GM23248 (cell line): ENCODE measurements around the gene PDE6G. TPM values are rescaled to one million over a fixed set of nuclear protein-coding genes. Genes with fewer than 3 reads are reported as not detected.

Experiments used
- DNase-seq: peaks from one replicate; pipeline ENCODE4 v3.0.0-alpha.2; 2015
- H2AFZ ChIP-seq: fragments of 200-600 bp; sonication (generic); 2 replicates; pipeline ENCODE4 v1.6.1; 2016; ENCODE audit warnings: antibody characterized with exemption
- H3F3A ChIP-seq: fragments of 200-600 bp; sonication (generic); 2 replicates; pipeline ENCODE4 v1.6.1; 2016; ENCODE audit warnings: mild to moderate bottlenecking, antibody characterized with exemption, mixed run types; ENCODE audit not compliant: insufficient read depth
- H3K27ac ChIP-seq: fragments of 200-600 bp; sonication (generic); 2 replicates; pipeline ENCODE4 v1.5.1; 2016; ENCODE audit warnings: mild to moderate bottlenecking
- H3K27me3 ChIP-seq: fragments of 200-600 bp; sonication (generic); replicated peaks from 2 replicates; pipeline ENCODE4 v1.6.1; 2016; ENCODE audit warnings: mild to moderate bottlenecking; ENCODE audit not compliant: insufficient read depth
- H3K36me3 ChIP-seq: fragments of 200-600 bp; sonication (generic); 2 replicates; pipeline ENCODE4 v1.6.1; 2016; ENCODE audit warnings: low read depth, mild to moderate bottlenecking
- H3K4me1 ChIP-seq: fragments of 200-600 bp; sonication (generic); 2 replicates; pipeline ENCODE4 v1.6.1; 2016; ENCODE audit warnings: mild to moderate bottlenecking; ENCODE audit not compliant: insufficient read depth
- H3K4me2 ChIP-seq: fragments of 200-600 bp; sonication (generic); one replicate; pipeline ENCODE4 v1.6.1; 2016; ENCODE audit warnings: mild to moderate bottlenecking; ENCODE audit not compliant: unreplicated experiment
- H3K4me3 ChIP-seq: fragments of 200-600 bp; sonication (generic); 2 replicates; pipeline ENCODE4 v1.5.1; 2016; ENCODE audit warnings: mild to moderate bottlenecking
- H3K79me2 ChIP-seq: fragments of 200-600 bp; sonication (generic); 2 replicates; pipeline ENCODE4 v1.6.1; 2016; ENCODE audit warnings: mild to moderate bottlenecking; ENCODE audit not compliant: insufficient read depth
- H3K9ac ChIP-seq: fragments of 200-600 bp; sonication (generic); 2 replicates; pipeline ENCODE4 v1.6.1; 2016; ENCODE audit warnings: mild to moderate bottlenecking
- H3K9me2 ChIP-seq: fragments of 200-600 bp; sonication (generic); 2 replicates; pipeline ENCODE4 v1.6.1; 2016; ENCODE audit warnings: mixed run types, mild to moderate bottlenecking, moderate library complexity; ENCODE audit not compliant: insufficient read depth
- H3K9me3 ChIP-seq: fragments of 200-600 bp; sonication (generic); one replicate; pipeline ENCODE4 v1.6.1; 2017; ENCODE audit warnings: low read depth
- H4K20me1 ChIP-seq: fragments of 200-600 bp; sonication (generic); 2 replicates; pipeline ENCODE4 v1.6.0; 2016; ENCODE audit not compliant: insufficient read depth
- EZH2 ChIP-seq: fragments of 200-600 bp; sonication (generic); IDR thresholded peaks from 2 replicates; pipeline ENCODE4 v1.6.1; 2018; ENCODE audit warnings: antibody characterized with exemption, mild to moderate bottlenecking; ENCODE audit not compliant: insufficient read depth, poor library complexity, severe bottlenecking
- EZH2phosphoT487 ChIP-seq: fragments of 200-600 bp; sonication (generic); IDR thresholded peaks from 2 replicates; pipeline ENCODE4 v1.6.1; 2018; ENCODE audit warnings: antibody characterized with exemption, moderate library complexity, mild to moderate bottlenecking, low read depth; ENCODE audit not compliant: insufficient read depth
- WGBS, 2 experiments: methylation state at CpG; one replicate each; pipeline ENCODE4 v1.1.6; 2015 to 2017; ENCODE audit warnings: low lambda C conversion rate in 2 of 2, low coverage in 1 of 2; ENCODE audit errors: missing lambda C conversion rate in 2 of 2; 5-methylcytosine and 5-hydroxymethylcytosine counted together
- in situ Hi-C: fragments of 300-500 bp; cut with MboI; formaldehyde crosslinking; loops from 2 replicates; pipeline ENCODE4 v1.15.0; 2020
- polyA plus RNA-seq: library from polyadenylated mRNA; unstranded; fragments of >200 nt; fragmentation: Nextera tagmentation; extraction: Ambion mirVana; gene quantifications from 2 replicates; pipeline ENCODE4 v1.2.1, GENCODE V29; 2016
- total RNA-seq: library from RNA; depleted of rRNA; stranded (reverse); fragments of >200 nt; shearing (Covaris generic); gene quantifications from 2 replicates; pipeline ENCODE4 v1.2.3, GENCODE V29; 2014

The PDE6G gene
- total and polyA plus RNA-seq, 2 experiments from 2014 or later: not detected

- TF ChIP-seq EZH2 (no peak), EZH2phosphoT487 (no peak)
- no peaks in the 10 kb centered on the region for H3K9me2 ChIP-seq
- H3K9ac ChIP-seq: no peak overlapping the region
- DNase-seq: no peak
- no peaks in the 10 kb centered on the region for H3K9me3 ChIP-seq
- no peak overlapping the region for H3K4me2 ChIP-seq
- H2AFZ ChIP-seq: no peak overlapping the region
- no peak overlapping the region for H3K27ac ChIP-seq
- peaks cover 18% of the 10 kb centered on the region; the same call in 1 of the 2 replicates for H3K36me3 ChIP-seq
- H3F3A ChIP-seq: peaks cover 5% of the 10 kb centered on the region; the same call in 1 of the 2 replicates
- peaks cover 96% of the 10 kb centered on the region for H3K79me2 ChIP-seq
- H4K20me1 ChIP-seq: no peaks in the 10 kb centered on the region
- in situ Hi-C loops: no loop called here
- no peak overlapping the region for H3K4me3 ChIP-seq
- WGBS, 2 experiments: 91 to 92% methylated on average over 19 of the region's 19 CpGs
- H3K27me3 ChIP-seq: no peaks in the 10 kb centered on the region
- H3K4me1 ChIP-seq: no peaks in the 10 kb centered on the region
These were observed 38.5 kb upstream of the PDE6G start for GRCh38 chr17:81694810-81695209.

GRCh38 chr17:81693509-81694210 lies 37.3 kb upstream of the PDE6G start:
- no peak overlapping the region for H2AFZ ChIP-seq
- no peak for DNase-seq
- H3K79me2 ChIP-seq: peaks cover 96% of the 10 kb centered on the region
- TF ChIP-seq EZH2phosphoT487: no peak
- TF ChIP-seq EZH2: no peak
- H3F3A ChIP-seq: 0 out of 2 replicates have a peak, but pooled peaks cover 5% of the 10 kb centered on the region
- no peak overlapping the region for H3K9ac ChIP-seq
- H3K36me3 ChIP-seq: peaks cover 23% of the 10 kb centered on the region; the same call in 1 of the 2 replicates
- in situ Hi-C loops: no loop called here
- no peaks in the 10 kb centered on the region for H3K9me2 ChIP-seq
- H4K20me1 ChIP-seq: no peaks in the 10 kb centered on the region
- no peaks in the 10 kb centered on the region for H3K27me3 ChIP-seq
- WGBS, 2 experiments: 82 to 85% methylated on average over 17 to 35 of the region's 35 CpGs
- no peaks in the 10 kb centered on the region for H3K4me1 ChIP-seq
- H3K4me2 ChIP-seq: no peak overlapping the region
- no peak overlapping the region for H3K4me3 ChIP-seq
- H3K27ac ChIP-seq: no peak overlapping the region
- no peaks in the 10 kb centered on the region for H3K9me3 ChIP-seq

DNA sequence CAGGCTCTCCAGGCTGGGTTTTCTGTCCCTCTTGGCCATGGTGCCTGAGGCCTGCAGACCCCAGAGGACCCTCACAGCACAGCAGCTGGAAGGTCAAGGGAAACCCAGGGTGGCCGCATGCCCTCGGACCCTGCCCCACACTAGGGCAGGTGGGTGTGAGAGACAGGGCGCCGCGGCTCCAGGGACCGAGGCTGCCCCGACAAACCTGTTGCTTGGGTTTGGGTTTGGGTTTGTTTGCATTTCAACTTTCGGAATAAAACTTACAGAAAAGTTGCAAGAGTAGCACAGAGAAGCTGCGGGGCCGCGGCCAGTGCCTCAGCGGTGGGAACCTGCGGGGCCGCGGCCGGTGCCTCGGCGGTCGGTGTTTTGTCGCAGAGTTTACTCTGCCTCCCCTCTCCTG lies 35.3 kb upstream of the PDE6G start:
- no peak overlapping the region for H3K9ac ChIP-seq
- no peaks in the 10 kb centered on the region for H3F3A ChIP-seq
- no peaks in the 10 kb centered on the region for H4K20me1 ChIP-seq
- WGBS, 2 experiments: 95 to 97% methylated on average over 20 of the region's 20 CpGs
- no peak for DNase-seq
- no peak overlapping the region for H3K4me3 ChIP-seq
- no peaks in the 10 kb centered on the region for H3K4me1 ChIP-seq
- peaks cover 96% of the 10 kb centered on the region for H3K79me2 ChIP-seq
- no peak overlapping the region for H2AFZ ChIP-seq
- no peak for TF ChIP-seq EZH2phosphoT487
- TF ChIP-seq EZH2: no peak
- H3K9me2 ChIP-seq: no peaks in the 10 kb centered on the region
- peaks cover 26% of the 10 kb centered on the region; the same call in 1 of the 2 replicates for H3K36me3 ChIP-seq
- in situ Hi-C loops: no loop called here
- H3K27ac ChIP-seq: no peak overlapping the region
- no peak overlapping the region for H3K4me2 ChIP-seq
- H3K27me3 ChIP-seq: no peaks in the 10 kb centered on the region
- H3K9me3 ChIP-seq: no peaks in the 10 kb centered on the region

DNA sequence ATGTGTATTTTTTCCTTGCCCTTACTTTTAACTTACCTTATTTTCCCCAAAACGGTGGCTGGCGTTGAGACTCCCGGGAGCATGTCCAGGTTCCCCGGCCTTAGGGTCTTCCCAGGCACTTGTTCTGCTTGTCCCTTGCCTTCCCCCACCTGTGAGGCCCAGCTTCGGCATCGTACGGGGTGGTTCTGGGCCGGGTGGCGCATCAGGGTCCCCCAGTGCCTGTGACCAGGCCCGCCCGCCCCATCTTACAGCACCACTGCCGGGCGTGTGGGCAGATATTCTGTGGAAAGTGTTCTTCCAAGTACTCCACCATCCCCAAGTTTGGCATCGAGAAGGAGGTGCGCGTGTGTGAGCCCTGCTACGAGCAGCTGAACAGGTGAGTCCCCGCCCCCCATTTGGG lies 34.9 kb upstream of the PDE6G start:
- no peaks in the 10 kb centered on the region for H3K9me3 ChIP-seq
- peaks cover 30% of the 10 kb centered on the region for H3K36me3 ChIP-seq
- peaks cover 96% of the 10 kb centered on the region for H3K79me2 ChIP-seq
- TF ChIP-seq EZH2 (no peak), EZH2phosphoT487 (no peak)
- no peak overlapping the region for H3K4me3 ChIP-seq
- no peak overlapping the region for H3K4me2 ChIP-seq
- H4K20me1 ChIP-seq: no peaks in the 10 kb centered on the region
- H3K9me2 ChIP-seq: no peaks in the 10 kb centered on the region
- no peaks in the 10 kb centered on the region for H3F3A ChIP-seq
- 93 to 95% methylated on average over 13 to 17 of the region's 18 CpGs for WGBS, 2 experiments
- H2AFZ ChIP-seq: no peak overlapping the region
- DNase-seq: no peak
- no peaks in the 10 kb centered on the region for H3K27me3 ChIP-seq
- in situ Hi-C loops: no loop called here
- no peak overlapping the region for H3K27ac ChIP-seq
- no peak overlapping the region for H3K9ac ChIP-seq
- H3K4me1 ChIP-seq: no peaks in the 10 kb centered on the region
